OCI-LY1 (cell line): Measurements from ENCODE around the gene MMP2.

Experiments
- H2AFZ ChIP-seq: fragments of 200-600 bp; sonication (generic), shearing (Covaris generic); 2 replicates; pipeline ENCODE4 v1.6.0; 2014; ENCODE audit warnings: antibody characterized with exemption, mild to moderate bottlenecking, low read length
- H3F3A ChIP-seq: fragments of 200-600 bp; sonication (generic), shearing (Covaris generic); 2 replicates; pipeline ENCODE4 v1.6.0; 2014; ENCODE audit warnings: mild to moderate bottlenecking, antibody characterized with exemption, low read length, moderate library complexity; ENCODE audit not compliant: insufficient read depth
- H3K27ac ChIP-seq: fragments of 200-600 bp; sonication (generic); 2 replicates; pipeline ENCODE4 v1.5.1; 2014; ENCODE audit warnings: low read length, mixed run types, mild to moderate bottlenecking, low read depth; ENCODE audit not compliant: poor library complexity, severe bottlenecking
- H3K27me3 ChIP-seq: fragments of 200-600 bp; sonication (generic); 2 replicates; pipeline ENCODE4 v1.6.0; 2014; ENCODE audit warnings: antibody characterized with exemption, mild to moderate bottlenecking, low read length, moderate library complexity; ENCODE audit not compliant: insufficient read depth
- H3K36me3 ChIP-seq: fragments of 200-600 bp; sonication (generic); 2 replicates; pipeline ENCODE4 v1.6.1; 2014; ENCODE audit warnings: mild to moderate bottlenecking, antibody characterized with exemption, low read length, moderate library complexity, mixed read lengths; ENCODE audit not compliant: insufficient read depth
- H3K4me1 ChIP-seq: fragments of 200-600 bp; sonication (generic); 2 replicates; pipeline ENCODE4 v1.5.1; 2014; ENCODE audit warnings: mild to moderate bottlenecking, low read length, moderate library complexity; ENCODE audit not compliant: insufficient read depth, severe bottlenecking
- H3K4me2 ChIP-seq: fragments of 200-600 bp; sonication (generic), shearing (Covaris generic); 2 replicates; pipeline ENCODE4 v1.6.1; 2014; ENCODE audit warnings: low read length
- H3K4me3 ChIP-seq: fragments of 200-600 bp; sonication (generic); 2 replicates; pipeline ENCODE4 v1.5.1; 2014; ENCODE audit warnings: low read length, low read depth, mild to moderate bottlenecking, mixed read lengths; ENCODE audit not compliant: poor library complexity, severe bottlenecking
- H3K79me2 ChIP-seq: fragments of 200-600 bp; shearing (Covaris generic); 2 replicates; pipeline ENCODE4 v1.6.1; 2016; ENCODE audit warnings: mixed run types, low read length, mixed read lengths; ENCODE audit not compliant: insufficient read depth
- H3K9ac ChIP-seq: fragments of 200-600 bp; sonication (generic), shearing (Covaris generic); 2 replicates; pipeline ENCODE4 v1.6.1; 2014; ENCODE audit warnings: mild to moderate bottlenecking, low read length, mixed read lengths
- H3K9me2 ChIP-seq: fragments of 200-600 bp; sonication (generic), shearing (Covaris generic); 2 replicates; pipeline ENCODE4 v1.6.1; 2014; ENCODE audit warnings: low read depth, mild to moderate bottlenecking, low read length, mixed read lengths
- H3K9me3 ChIP-seq: fragments of 200-600 bp; shearing (Covaris generic); 2 replicates; pipeline ENCODE4 v1.6.1; 2014; ENCODE audit warnings: low read length, mixed read lengths
- H4K20me1 ChIP-seq: fragments of 200-600 bp; sonication (generic), shearing (Covaris generic); 2 replicates; pipeline ENCODE4 v1.6.0; 2016; ENCODE audit warnings: mild to moderate bottlenecking, low read length; ENCODE audit not compliant: insufficient read depth
- EZH2 ChIP-seq: fragments of 200-600 bp; sonication (generic), shearing (Covaris generic); IDR thresholded peaks from 2 replicates; pipeline ENCODE4 v1.8.0; 2017; ENCODE audit warnings: borderline replicate concordance, mixed run types, mild to moderate bottlenecking, antibody characterized with exemption, low read length, moderate library complexity, mixed read lengths
- TF ChIP-seq, protein P1 (sequence below): fragments of 200-600 bp; sonication (generic), shearing (Covaris generic); IDR thresholded peaks from 2 replicates; pipeline ENCODE4 v1.5.1; 2017; ENCODE audit warnings: mild to moderate bottlenecking, antibody characterized with exemption, low read length, moderate library complexity, mixed read lengths

Gene MMP2

DNA sequence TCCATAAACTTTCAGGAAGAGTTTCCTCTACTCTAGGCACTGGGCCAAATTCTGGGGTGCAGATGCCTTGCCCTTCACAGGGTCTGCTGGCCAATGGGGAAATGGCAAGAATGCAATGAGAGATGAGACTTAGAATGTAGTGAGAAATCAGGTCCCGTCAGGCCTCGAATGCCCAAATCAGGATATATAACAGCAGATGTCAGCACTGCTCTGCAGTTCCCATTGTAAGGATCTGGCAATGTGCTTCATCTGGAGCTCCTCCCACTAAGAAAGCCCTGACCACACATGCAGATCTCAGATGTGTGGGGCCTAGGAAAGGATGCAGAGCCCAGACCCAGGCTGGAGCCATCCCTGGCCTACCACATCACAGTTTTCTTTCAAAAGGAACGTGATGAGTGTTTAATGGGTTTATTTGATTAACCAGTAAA, 16.0 kb downstream of the MMP2 start:
- no peaks in the 10 kb centered on the region for H3K36me3 ChIP-seq
- no peak for TF ChIP-seq EZH2
- TF ChIP-seq, protein P1, sequence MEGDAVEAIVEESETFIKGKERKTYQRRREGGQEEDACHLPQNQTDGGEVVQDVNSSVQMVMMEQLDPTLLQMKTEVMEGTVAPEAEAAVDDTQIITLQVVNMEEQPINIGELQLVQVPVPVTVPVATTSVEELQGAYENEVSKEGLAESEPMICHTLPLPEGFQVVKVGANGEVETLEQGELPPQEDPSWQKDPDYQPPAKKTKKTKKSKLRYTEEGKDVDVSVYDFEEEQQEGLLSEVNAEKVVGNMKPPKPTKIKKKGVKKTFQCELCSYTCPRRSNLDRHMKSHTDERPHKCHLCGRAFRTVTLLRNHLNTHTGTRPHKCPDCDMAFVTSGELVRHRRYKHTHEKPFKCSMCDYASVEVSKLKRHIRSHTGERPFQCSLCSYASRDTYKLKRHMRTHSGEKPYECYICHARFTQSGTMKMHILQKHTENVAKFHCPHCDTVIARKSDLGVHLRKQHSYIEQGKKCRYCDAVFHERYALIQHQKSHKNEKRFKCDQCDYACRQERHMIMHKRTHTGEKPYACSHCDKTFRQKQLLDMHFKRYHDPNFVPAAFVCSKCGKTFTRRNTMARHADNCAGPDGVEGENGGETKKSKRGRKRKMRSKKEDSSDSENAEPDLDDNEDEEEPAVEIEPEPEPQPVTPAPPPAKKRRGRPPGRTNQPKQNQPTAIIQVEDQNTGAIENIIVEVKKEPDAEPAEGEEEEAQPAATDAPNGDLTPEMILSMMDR, result no peak
- H3K9me3 ChIP-seq, result no peaks in the 10 kb centered on the region
- H4K20me1 ChIP-seq, result no peaks in the 10 kb centered on the region
- no peaks in the 10 kb centered on the region for H3K27me3 ChIP-seq
- no peaks in the 10 kb centered on the region for H3K9me2 ChIP-seq
- H3K9ac ChIP-seq, result no peak overlapping the region
- no peaks in the 10 kb centered on the region for H3F3A ChIP-seq
- no peaks in the 10 kb centered on the region for H3K4me1 ChIP-seq
- no peak overlapping the region for H2AFZ ChIP-seq
- no peak overlapping the region for H3K27ac ChIP-seq
- H3K79me2 ChIP-seq, result no peaks in the 10 kb centered on the region
- no peak overlapping the region for H3K4me3 ChIP-seq
- no peak overlapping the region for H3K4me2 ChIP-seq

DNA sequence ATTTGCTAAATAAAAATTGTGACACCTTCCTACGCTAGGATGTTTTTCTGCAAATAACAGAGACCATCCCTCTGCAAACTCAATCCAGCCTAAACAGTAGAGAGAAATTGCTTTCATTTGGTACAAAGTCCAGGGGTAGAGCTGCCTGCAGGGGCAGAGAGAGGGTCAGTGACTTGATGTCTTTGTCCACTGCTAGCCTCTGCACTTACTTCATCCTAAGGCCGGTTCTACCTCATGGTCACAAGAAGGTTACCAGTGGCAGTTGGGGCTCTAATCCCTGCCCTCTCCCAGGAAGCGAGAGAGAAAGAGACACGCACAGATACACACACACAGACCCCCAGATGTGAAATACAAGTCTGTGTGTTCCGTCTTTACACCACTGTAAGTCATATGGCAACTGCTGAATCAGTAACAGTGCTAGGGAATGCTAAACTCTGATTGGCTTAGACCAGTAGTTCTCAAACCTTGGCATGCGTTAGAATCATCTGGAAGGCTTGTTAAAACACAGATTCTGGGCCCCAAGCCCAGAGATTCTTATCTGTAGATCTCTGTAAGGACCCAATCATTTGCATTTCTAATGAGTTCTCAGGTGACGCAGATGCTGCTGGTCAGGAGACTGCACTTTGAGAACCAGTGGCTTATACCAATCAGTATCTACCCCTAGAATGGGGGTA, 16.8 kb downstream of the MMP2 start:
- Histone ChIP-seq H3K27ac (no peak overlapping the region), H3K79me2 (no peaks in the 10 kb centered on the region), H2AFZ (no peak overlapping the region), H3F3A (no peaks in the 10 kb centered on the region), H3K4me2 (no peak overlapping the region), H3K36me3 (no peaks in the 10 kb centered on the region), H3K4me1 (no peaks in the 10 kb centered on the region), H3K9ac (no peak overlapping the region), H3K9me2 (no peaks in the 10 kb centered on the region), H3K27me3 (no peaks in the 10 kb centered on the region), H4K20me1 (no peaks in the 10 kb centered on the region), H3K4me3 (no peak overlapping the region), H3K9me3 (no peaks in the 10 kb centered on the region)
- TF ChIP-seq, protein P1, result no peak
- no peak for TF ChIP-seq EZH2

DNA sequence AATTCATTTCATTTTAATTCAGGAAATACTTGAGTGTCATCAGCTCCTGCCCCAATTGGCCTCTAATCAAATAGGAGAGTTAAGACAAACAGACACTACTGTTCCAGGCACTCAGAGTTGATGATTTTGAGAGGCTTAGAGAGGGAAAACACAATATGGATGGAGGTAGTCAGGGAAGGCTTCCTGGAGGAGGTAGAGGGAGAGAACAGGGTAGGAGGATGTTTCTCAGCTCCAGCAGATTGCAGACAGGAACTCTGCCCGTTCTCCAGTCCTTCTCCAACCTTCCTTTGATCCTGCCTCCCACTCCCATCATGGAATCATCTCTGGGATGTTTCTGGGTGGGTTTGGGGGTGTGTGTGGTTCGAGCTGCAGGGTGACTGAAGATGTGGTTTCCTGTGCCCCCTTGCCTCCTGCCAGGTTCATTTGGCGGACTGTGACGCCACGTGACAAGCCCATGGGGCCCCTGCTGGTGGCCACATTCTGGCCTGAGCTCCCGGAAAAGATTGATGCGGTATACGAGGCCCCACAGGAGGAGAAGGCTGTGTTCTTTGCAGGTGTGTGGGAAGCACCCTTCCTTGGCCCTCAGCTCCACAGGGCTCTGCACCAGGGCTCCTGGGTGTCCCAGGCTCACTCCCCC, 17.6 kb downstream of the MMP2 start:
- H2AFZ ChIP-seq, result no peak overlapping the region
- H3F3A ChIP-seq, result no peaks in the 10 kb centered on the region
- no peaks in the 10 kb centered on the region for H3K4me1 ChIP-seq
- no peaks in the 10 kb centered on the region for H3K9me2 ChIP-seq
- no peak overlapping the region for H3K4me3 ChIP-seq
- H3K36me3 ChIP-seq, result no peaks in the 10 kb centered on the region
- H3K9me3 ChIP-seq, result no peaks in the 10 kb centered on the region
- H3K79me2 ChIP-seq, result no peaks in the 10 kb centered on the region
- no peak overlapping the region for H3K9ac ChIP-seq
- TF ChIP-seq, protein P1, result no peak
- no peak for TF ChIP-seq EZH2
- no peaks in the 10 kb centered on the region for H4K20me1 ChIP-seq
- no peak overlapping the region for H3K4me2 ChIP-seq
- H3K27me3 ChIP-seq, result no peaks in the 10 kb centered on the region
- no peak overlapping the region for H3K27ac ChIP-seq
